ENCODE data around the gene CADPS2. TPM values are rescaled to one million over a fixed set of nuclear protein-coding genes. Genes with fewer than 3 reads are reported as not detected.

The CADPS2 gene
- total and polyA plus RNA-seq, 10 of the 15 experiments (the other 5 are each of a cell fraction or from before 2014, with no cell fraction given) = 0.05 to 7.5 (median 0.25) TPM

DNA sequence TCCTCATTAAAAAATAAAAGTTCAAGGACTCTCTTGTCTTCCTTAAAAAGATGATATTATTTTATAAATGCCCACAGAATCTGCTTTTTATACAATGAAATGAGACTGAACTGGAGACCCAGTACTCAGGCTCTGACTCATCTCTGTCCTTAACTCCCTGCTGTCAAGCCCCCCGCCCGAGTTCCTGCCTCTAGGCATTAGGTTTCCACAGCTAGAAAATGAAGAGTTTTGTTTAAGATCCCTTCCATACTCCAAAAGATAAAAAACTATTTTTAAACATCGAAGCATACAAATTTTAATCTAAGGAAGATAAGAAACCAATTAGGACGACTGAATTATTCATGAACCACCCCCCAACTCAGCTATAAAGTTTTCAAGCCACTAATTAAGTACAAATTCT lies 484.0 kb downstream of the CADPS2 start:
- Histone ChIP-seq H3K36me3 (ENCODE audit: control insufficient read depth in 2 of 2, insufficient read depth in 2 of 2, low read length in 1 of 2) (no peaks in the 10 kb centered on the region), H3K27me3 (replicated peaks in 1 of 2; ENCODE audit: control insufficient read depth in 2 of 2, insufficient read depth in 2 of 2, low read length in 1 of 2) (no peaks in the 10 kb centered on the region), H3K9me3 (replicated peaks; ENCODE audit: control insufficient read depth, insufficient read depth, low read length) (no peaks in the 10 kb centered on the region), H3K4me2 (ENCODE audit: control insufficient read depth, insufficient read depth) (no peak overlapping the region), H3K4me3 (no peak overlapping the region), H3K79me2 (ENCODE audit: control insufficient read depth, insufficient read depth, low read length) (no peaks in the 10 kb centered on the region), H3K9ac (ENCODE audit: control insufficient read depth, insufficient read depth, low read length) (no peak overlapping the region), H4K20me1 (ENCODE audit: control insufficient read depth, insufficient read depth) (no peaks in the 10 kb centered on the region), H3K4me1 (ENCODE audit: control insufficient read depth, insufficient read depth, low read length) (no peaks in the 10 kb centered on the region), H2AFZ (ENCODE audit: control insufficient read depth, low read depth, low read length) (no peak overlapping the region), H3K27ac (ENCODE audit: control insufficient read depth, insufficient read depth) (no peak overlapping the region)
- DNase-seq (ENCODE audit: low read depth, low spot score) = no peak
- no peak for FAIRE-seq
- ChIA-PET RAD21 (ENCODE audit: unreplicated experiment) (interaction anchor here (0.9 kb wide), 1 partner anchor 126 kb away, joined by 3 read pairs; no protein-coding TSS in a partner anchor), SMC1A (ENCODE audit: uncharacterized antibody, unreplicated experiment) (interaction anchor here (0.6 to 2.6 kb wide), 5 partner anchors 10 to 121 kb away, joined by 3 to 8 read pairs (median 5); no protein-coding TSS in a partner anchor), POLR2A (no interaction called here), CTCF (interaction anchor here (1.0 to 1.4 kb wide), 3 partner anchors 8 to 40 kb away, joined by 3 read pairs; no protein-coding TSS in a partner anchor)
- in situ Hi-C loops (cut with MboI) = no loop called here
- no peak for ATAC-seq
- intact Hi-C loops (cut with micrococcal nuclease; ENCODE audit: unreplicated experiment) = no loop called here
- WGBS (ENCODE audit: insufficient coverage, insufficient replicate concordance, low lambda C conversion rate, missing lambda C conversion rate) = 56% methylated on average over 4 of the region's 4 CpGs
- BruUV-seq (replicated peaks) = no TSS peak
- TF ChIP-seq MEF2B (IDR thresholded peaks at IDR 0.05; ENCODE audit: partially characterized antibody, poor library complexity, severe bottlenecking) (no peak), CEBPZ (IDR thresholded peaks at IDR 0.05; ENCODE audit: low read depth, low read length) (no peak), ETV6 (conservative IDR thresholded peaks at IDR 0.05 in 1 of 2, IDR thresholded peaks at IDR 0.05 in 1 of 2; ENCODE audit: borderline replicate concordance in 1 of 2, low read depth in 1 of 2) (no peak), TCF3 (IDR thresholded peaks at IDR 0.05; ENCODE audit: borderline replicate concordance, insufficient read depth, low read depth, low read length) (no peak), HSF1 (IDR thresholded peaks at IDR 0.05; ENCODE audit: low read depth, low read length) (no peak), PML (IDR thresholded peaks at IDR 0.05; ENCODE audit: low read length) (no peak), SIN3A (IDR thresholded peaks at IDR 0.05; ENCODE audit: low read depth, low read length) (no peak), FOS (IDR thresholded peaks at IDR 0.05; ENCODE audit: borderline replicate concordance, extremely low read depth, insufficient read length) (no peak), SMAD5 (IDR thresholded peaks at IDR 0.05; ENCODE audit: low read depth) (no peak), SRF (IDR thresholded peaks at IDR 0.05; ENCODE audit: low read depth in 2 of 2, low read length in 2 of 2) (no peak), GABPA (IDR thresholded peaks at IDR 0.05; ENCODE audit: low read depth) (no peak)
- TF ChIP-seq, protein P1, sequence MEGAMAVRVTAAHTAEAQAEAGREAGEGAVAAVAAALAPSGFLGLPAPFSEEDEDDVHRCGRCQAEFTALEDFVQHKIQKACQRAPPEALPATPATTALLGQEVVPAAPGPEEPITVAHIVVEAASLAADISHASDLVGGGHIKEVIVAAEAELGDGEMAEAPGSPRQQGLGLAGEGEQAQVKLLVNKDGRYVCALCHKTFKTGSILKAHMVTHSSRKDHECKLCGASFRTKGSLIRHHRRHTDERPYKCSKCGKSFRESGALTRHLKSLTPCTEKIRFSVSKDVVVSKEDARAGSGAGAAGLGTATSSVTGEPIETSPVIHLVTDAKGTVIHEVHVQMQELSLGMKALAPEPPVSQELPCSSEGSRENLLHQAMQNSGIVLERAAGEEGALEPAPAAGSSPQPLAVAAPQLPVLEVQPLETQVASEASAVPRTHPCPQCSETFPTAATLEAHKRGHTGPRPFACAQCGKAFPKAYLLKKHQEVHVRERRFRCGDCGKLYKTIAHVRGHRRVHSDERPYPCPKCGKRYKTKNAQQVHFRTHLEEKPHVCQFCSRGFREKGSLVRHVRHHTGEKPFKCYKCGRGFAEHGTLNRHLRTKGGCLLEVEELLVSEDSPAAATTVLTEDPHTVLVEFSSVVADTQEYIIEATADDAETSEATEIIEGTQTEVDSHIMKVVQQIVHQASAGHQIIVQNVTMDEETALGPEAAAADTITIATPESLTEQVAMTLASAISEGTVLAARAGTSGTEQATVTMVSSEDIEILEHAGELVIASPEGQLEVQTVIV (IDR thresholded peaks at IDR 0.05; ENCODE audit: borderline replicate concordance, partially characterized antibody) = no peak
- TF ChIP-seq, protein P2, sequence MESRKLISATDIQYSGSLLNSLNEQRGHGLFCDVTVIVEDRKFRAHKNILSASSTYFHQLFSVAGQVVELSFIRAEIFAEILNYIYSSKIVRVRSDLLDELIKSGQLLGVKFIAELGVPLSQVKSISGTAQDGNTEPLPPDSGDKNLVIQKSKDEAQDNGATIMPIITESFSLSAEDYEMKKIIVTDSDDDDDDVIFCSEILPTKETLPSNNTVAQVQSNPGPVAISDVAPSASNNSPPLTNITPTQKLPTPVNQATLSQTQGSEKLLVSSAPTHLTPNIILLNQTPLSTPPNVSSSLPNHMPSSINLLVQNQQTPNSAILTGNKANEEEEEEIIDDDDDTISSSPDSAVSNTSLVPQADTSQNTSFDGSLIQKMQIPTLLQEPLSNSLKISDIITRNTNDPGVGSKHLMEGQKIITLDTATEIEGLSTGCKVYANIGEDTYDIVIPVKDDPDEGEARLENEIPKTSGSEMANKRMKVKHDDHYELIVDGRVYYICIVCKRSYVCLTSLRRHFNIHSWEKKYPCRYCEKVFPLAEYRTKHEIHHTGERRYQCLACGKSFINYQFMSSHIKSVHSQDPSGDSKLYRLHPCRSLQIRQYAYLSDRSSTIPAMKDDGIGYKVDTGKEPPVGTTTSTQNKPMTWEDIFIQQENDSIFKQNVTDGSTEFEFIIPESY (IDR thresholded peaks at IDR 0.05) = no peak
